HEK293 (cell line): ENCODE measurements around the gene DIDO1.

ENCODE experiments used
- CTCF ChIP-seq: fragments of 450-650 bp; formaldehyde crosslinking; IDR thresholded peaks from 2 replicates; pipeline ENCODE4 v1.5.1; 2016; ENCODE audit warnings: missing biosample characterization, missing genetic modification characterization
- ZNF248 ChIP-seq: fragments of 450-650 bp; formaldehyde crosslinking; IDR thresholded peaks from 2 replicates; pipeline ENCODE4 v1.5.1; 2017; ENCODE audit warnings: missing biosample characterization, missing genetic modification characterization
- ZNF274 ChIP-seq, 2 experiments: fragments of 200-500 bp in 1 of 2; fragments of 450-650 bp in 1 of 2; sonication (Bioruptor generic) in 1 of 2; formaldehyde crosslinking in 1 of 2; IDR thresholded peaks; 2 replicates each; pipeline versions ENCODE4 v1.5.1 to v1.6.1; 2014 to 2016; ENCODE audit warnings: borderline replicate concordance in 1 of 2, inconsistent platforms in 1 of 2, low read length in 1 of 2, missing biosample characterization in 1 of 2, missing genetic modification characterization in 1 of 2
- ZNF311 ChIP-seq: fragments of 450-650 bp; formaldehyde crosslinking; IDR thresholded peaks from 2 replicates; pipeline ENCODE4 v1.5.1; 2017; ENCODE audit warnings: missing biosample characterization, missing genetic modification characterization, borderline replicate concordance
- ZNF701 ChIP-seq: fragments of 450-650 bp; formaldehyde crosslinking; IDR thresholded peaks from 2 replicates; pipeline ENCODE4 v1.5.1; 2016; ENCODE audit warnings: missing biosample characterization, missing genetic modification characterization
- ZXDB ChIP-seq: fragments of 450-650 bp; formaldehyde crosslinking; IDR thresholded peaks from 2 replicates; pipeline ENCODE4 v1.5.1; 2016; ENCODE audit warnings: missing biosample characterization, missing genetic modification characterization

- TF ChIP-seq ZNF274 (IDR thresholded peaks at IDR 0.05; ENCODE audit: low read length): no peak
- TF ChIP-seq ZNF274 (tag by site-specific recombination; IDR thresholded peaks at IDR 0.05; ENCODE audit: borderline replicate concordance): no peak
- TF ChIP-seq ZNF311 (tag by site-specific recombination): no peak
- TF ChIP-seq ZNF701: no peak
- TF ChIP-seq CTCF (tag by site-specific recombination): no peak
- TF ChIP-seq ZXDB (tag by site-specific recombination): no peak
- no peak for TF ChIP-seq ZNF248 (tag by site-specific recombination)
Observed at GRCh38 chr20:62964700-62965099, 38.4 kb upstream of the DIDO1 start.
